ENCODE measurements around the gene ANKRD13A. TPM values are rescaled to one million over a fixed set of nuclear protein-coding genes. Genes with fewer than 3 reads are reported as not detected.
A peak's percentile ranks its signal among the peaks of the same experiment; 100 is the strongest.

The ANKRD13A gene
- total and polyA plus RNA-seq, 2 of the 13 experiments (the other 11 are each of a cell fraction or from before 2014, with no cell fraction given) = 34.1 to 41.6 TPM

- TF ChIP-seq, protein P1, sequence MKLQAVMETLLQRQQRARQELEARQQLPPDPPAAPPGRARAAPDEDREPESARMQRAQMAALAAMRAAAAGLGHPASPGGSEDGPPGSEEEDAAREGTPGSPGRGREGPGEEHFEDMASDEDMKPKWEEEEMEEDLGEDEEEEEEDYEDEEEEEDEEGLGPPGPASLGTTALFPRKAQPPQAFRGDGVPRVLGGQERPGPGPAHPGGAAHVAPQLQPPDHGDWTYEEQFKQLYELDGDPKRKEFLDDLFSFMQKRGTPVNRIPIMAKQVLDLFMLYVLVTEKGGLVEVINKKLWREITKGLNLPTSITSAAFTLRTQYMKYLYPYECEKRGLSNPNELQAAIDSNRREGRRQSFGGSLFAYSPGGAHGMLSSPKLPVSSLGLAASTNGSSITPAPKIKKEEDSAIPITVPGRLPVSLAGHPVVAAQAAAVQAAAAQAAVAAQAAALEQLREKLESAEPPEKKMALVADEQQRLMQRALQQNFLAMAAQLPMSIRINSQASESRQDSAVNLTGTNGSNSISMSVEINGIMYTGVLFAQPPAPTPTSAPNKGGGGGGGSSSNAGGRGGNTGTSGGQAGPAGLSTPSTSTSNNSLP (IDR thresholded peaks at IDR 0.05; ENCODE audit: low read depth, low read length) = peak; percentile 84
- TF ChIP-seq RARA (CRISPR knock-in tag; IDR thresholded peaks at IDR 0.05) = peak; percentile 89
- TF ChIP-seq ZNF83 (CRISPR knock-in tag; IDR thresholded peaks at IDR 0.05; ENCODE audit: borderline replicate concordance) = no peak
- no peak for TF ChIP-seq MXD1 (CRISPR knock-in tag; IDR thresholded peaks at IDR 0.05)
- no peak for TF ChIP-seq CEBPZ (IDR thresholded peaks at IDR 0.05; ENCODE audit: low read length)
- TF ChIP-seq, protein P2, sequence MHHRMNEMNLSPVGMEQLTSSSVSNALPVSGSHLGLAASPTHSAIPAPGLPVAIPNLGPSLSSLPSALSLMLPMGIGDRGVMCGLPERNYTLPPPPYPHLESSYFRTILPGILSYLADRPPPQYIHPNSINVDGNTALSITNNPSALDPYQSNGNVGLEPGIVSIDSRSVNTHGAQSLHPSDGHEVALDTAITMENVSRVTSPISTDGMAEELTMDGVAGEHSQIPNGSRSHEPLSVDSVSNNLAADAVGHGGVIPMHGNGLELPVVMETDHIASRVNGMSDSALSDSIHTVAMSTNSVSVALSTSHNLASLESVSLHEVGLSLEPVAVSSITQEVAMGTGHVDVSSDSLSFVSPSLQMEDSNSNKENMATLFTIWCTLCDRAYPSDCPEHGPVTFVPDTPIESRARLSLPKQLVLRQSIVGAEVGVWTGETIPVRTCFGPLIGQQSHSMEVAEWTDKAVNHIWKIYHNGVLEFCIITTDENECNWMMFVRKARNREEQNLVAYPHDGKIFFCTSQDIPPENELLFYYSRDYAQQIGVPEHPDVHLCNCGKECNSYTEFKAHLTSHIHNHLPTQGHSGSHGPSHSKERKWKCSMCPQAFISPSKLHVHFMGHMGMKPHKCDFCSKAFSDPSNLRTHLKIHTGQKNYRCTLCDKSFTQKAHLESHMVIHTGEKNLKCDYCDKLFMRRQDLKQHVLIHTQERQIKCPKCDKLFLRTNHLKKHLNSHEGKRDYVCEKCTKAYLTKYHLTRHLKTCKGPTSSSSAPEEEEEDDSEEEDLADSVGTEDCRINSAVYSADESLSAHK (CRISPR knock-in tag; IDR thresholded peaks at IDR 0.05; ENCODE audit: borderline replicate concordance) = no peak
- TF ChIP-seq FOXO1 (CRISPR knock-in tag; IDR thresholded peaks at IDR 0.05) = no peak
- TF ChIP-seq MYC (CRISPR knock-in tag; IDR thresholded peaks at IDR 0.05; ENCODE audit: borderline replicate concordance) = peak; percentile 50; the same call in 1 of the 2 replicates
- peak; percentile 36; the same call in 1 of the 2 replicates for TF ChIP-seq CREM (IDR thresholded peaks at IDR 0.05)
- TF ChIP-seq CREM (CRISPR knock-in tag; IDR thresholded peaks at IDR 0.05) = no peak
- no peak for TF ChIP-seq HMGA1 (CRISPR knock-in tag; conservative IDR thresholded peaks at IDR 0.05)
- no peak for TF ChIP-seq DMAP1 (CRISPR knock-in tag; IDR thresholded peaks at IDR 0.05)
- no peak for TF ChIP-seq NFRKB (IDR thresholded peaks at IDR 0.05)
Measured at GRCh38 chr12:110010853-110011723, 11.9 kb downstream of the ANKRD13A start (continued).

Data from HepG2 (cell line).